H9 (cell line): ENCODE data around the gene GPR89B. TPM values are rescaled to one million over a fixed set of nuclear protein-coding genes. Genes with fewer than 3 reads are reported as not detected.
"Not testable (repeated sequence)": the region's sequence is repeated elsewhere in the genome, so short reads cannot be mapped to it uniquely, and the experiment has no call there.

Experiments
- DNase-seq: peaks from one replicate; pipeline ENCODE4 v3.0.0-alpha.2; 2017
- H2AFZ ChIP-seq: one replicate; pipeline ENCODE4 v1.6.1; 2013; ENCODE audit warnings: mild to moderate bottlenecking, low read length, control low read depth, moderate library complexity
- H2AK5ac ChIP-seq: 2 replicates; pipeline ENCODE4 v1.6.1; 2013; ENCODE audit warnings: low read length, control low read depth, mixed read lengths; ENCODE audit not compliant: insufficient read length
- H2BK120ac ChIP-seq: one replicate; pipeline ENCODE4 v1.6.1; 2013; ENCODE audit warnings: low read depth, mild to moderate bottlenecking, low read length, control low read depth, inconsistent platforms; ENCODE audit not compliant: poor library complexity, severe bottlenecking
- H2BK12ac ChIP-seq: 2 replicates; pipeline ENCODE4 v1.6.1; 2013; ENCODE audit warnings: low read length, control low read depth, mixed read lengths, low read depth; ENCODE audit not compliant: insufficient read length
- H2BK15ac ChIP-seq: 2 replicates; pipeline ENCODE4 v1.6.1; 2013; ENCODE audit warnings: low read depth, low read length, control low read depth
- H2BK20ac ChIP-seq: one replicate; pipeline ENCODE4 v1.6.1; 2013; ENCODE audit warnings: low read depth, mild to moderate bottlenecking, low read length, control low read depth, inconsistent platforms; ENCODE audit not compliant: poor library complexity, severe bottlenecking
- H2BK5ac ChIP-seq: 2 replicates; pipeline ENCODE4 v1.6.1; 2013; ENCODE audit warnings: low read length, control low read depth, mixed read lengths; ENCODE audit not compliant: insufficient read length
- H3K14ac ChIP-seq: 2 replicates; pipeline ENCODE4 v1.6.1; 2013; ENCODE audit warnings: low read length, control low read depth; ENCODE audit not compliant: insufficient read depth
- H3K18ac ChIP-seq: 2 replicates; pipeline ENCODE4 v1.6.1; 2013; ENCODE audit warnings: low read depth, mild to moderate bottlenecking, mixed read lengths, low read length, control low read depth; ENCODE audit not compliant: insufficient read length
- H3K23ac ChIP-seq: 2 replicates; pipeline ENCODE4 v1.6.1; 2013; ENCODE audit warnings: low read length, control low read depth, mixed read lengths, low read depth; ENCODE audit not compliant: insufficient read length
- H3K23me2 ChIP-seq: 2 replicates; pipeline ENCODE4 v1.6.1; 2013; ENCODE audit warnings: low read depth, mild to moderate bottlenecking, mixed read lengths, low read length, control low read depth; ENCODE audit not compliant: insufficient read length, poor library complexity, severe bottlenecking
- H3K27ac ChIP-seq: 2 replicates; pipeline ENCODE4 v1.5.1; 2013; ENCODE audit warnings: low read length, control low read depth, mixed read lengths, low read depth; ENCODE audit not compliant: insufficient read length
- H3K27me3 ChIP-seq: 2 replicates; pipeline ENCODE4 v1.6.1; 2013; ENCODE audit warnings: low read length, control low read depth, inconsistent platforms; ENCODE audit not compliant: insufficient read depth
- H3K4ac ChIP-seq: 2 replicates; pipeline ENCODE4 v1.6.1; 2013; ENCODE audit warnings: low read depth, mild to moderate bottlenecking, control low read depth, inconsistent platforms, low read length, moderate library complexity
- H3K4me1 ChIP-seq: 2 replicates; pipeline ENCODE4 v1.6.1; 2013; ENCODE audit warnings: low read length, control low read depth, inconsistent platforms; ENCODE audit not compliant: insufficient read depth
- H3K4me2 ChIP-seq: 2 replicates; pipeline ENCODE4 v1.6.1; 2013; ENCODE audit warnings: low read length, control low read depth, mixed read lengths; ENCODE audit not compliant: insufficient read length, insufficient read depth
- H3K56ac ChIP-seq: 2 replicates; pipeline ENCODE4 v1.6.1; 2013; ENCODE audit warnings: low read depth, mild to moderate bottlenecking, mixed read lengths, low read length, control low read depth; ENCODE audit not compliant: insufficient read length
- H3K79me1 ChIP-seq: 2 replicates; pipeline ENCODE4 v1.6.1; 2013; ENCODE audit warnings: low read depth, mild to moderate bottlenecking, moderate library complexity, low read length, control low read depth, inconsistent platforms; ENCODE audit not compliant: insufficient read depth, poor library complexity, severe bottlenecking
- H3K79me2 ChIP-seq: 2 replicates; pipeline ENCODE4 v1.6.1; 2013; ENCODE audit warnings: low read length, control low read depth, inconsistent platforms; ENCODE audit not compliant: insufficient read depth
- H3K9ac ChIP-seq: 2 replicates; pipeline ENCODE4 v1.6.1; 2013; ENCODE audit warnings: low read length, control low read depth, mixed read lengths; ENCODE audit not compliant: insufficient read length; ENCODE audit errors: extremely low read depth
- H3K9me3 ChIP-seq: one replicate; pipeline ENCODE4 v1.6.1; 2013; ENCODE audit warnings: low read depth, low read length, inconsistent platforms; ENCODE audit not compliant: control insufficient read depth
- H3T11ph ChIP-seq: one replicate; pipeline ENCODE4 v1.6.1; 2013; ENCODE audit warnings: mild to moderate bottlenecking, low read length, control low read depth, inconsistent platforms
- H4K20me1 ChIP-seq: one replicate; pipeline ENCODE4 v1.6.1; 2013; ENCODE audit not compliant: control insufficient read depth, insufficient read length, insufficient read depth
- H4K5ac ChIP-seq: 2 replicates; pipeline ENCODE4 v1.6.1; 2013; ENCODE audit warnings: low read depth, mild to moderate bottlenecking, mixed read lengths, low read length, control low read depth; ENCODE audit not compliant: insufficient read length
- H4K8ac ChIP-seq: replicated peaks from 2 replicates; pipeline ENCODE4 v1.6.1; 2013; ENCODE audit warnings: low read length, control low read depth, mixed read lengths, low read depth; ENCODE audit not compliant: insufficient read length
- H4K91ac ChIP-seq: 2 replicates; pipeline ENCODE4 v1.6.1; 2013; ENCODE audit warnings: low read depth, mild to moderate bottlenecking, moderate library complexity, mixed read lengths, low read length, control low read depth; ENCODE audit not compliant: insufficient read length
- H3K27ac Mint-ChIP-seq, 3 experiments: 2 replicates in 2 of 3; 3 replicates in 1 of 3; pipeline ENCODE4 v1.8.0; 2020 to 2021; ENCODE audit warnings: mixed read lengths in 3 of 3, mild to moderate bottlenecking in 1 of 3, moderate library complexity in 1 of 3
- H3K27me3 Mint-ChIP-seq: 2 replicates; pipeline ENCODE4 v1.8.0; 2021; ENCODE audit warnings: low read depth, mild to moderate bottlenecking, moderate library complexity, mixed read lengths
- H3K36me3 Mint-ChIP-seq, 3 experiments: 2 replicates in 2 of 3; 3 replicates in 1 of 3; pipeline ENCODE4 v1.8.0; 2020 to 2021; ENCODE audit warnings: low read depth in 3 of 3, mixed read lengths in 3 of 3; ENCODE audit not compliant: insufficient read depth in 1 of 3
- H3K4me1 Mint-ChIP-seq, 2 experiments: 2 replicates each; pipeline ENCODE4 v1.8.0; 2020; ENCODE audit warnings: mixed read lengths in 2 of 2
- H3K4me3 Mint-ChIP-seq, 2 experiments: 2 replicates in 1 of 2; 3 replicates in 1 of 2; pipeline ENCODE4 v1.8.0; 2020 to 2021; ENCODE audit warnings: mild to moderate bottlenecking in 2 of 2, mixed read lengths in 2 of 2, moderate library complexity in 1 of 2
- H3K9me3 Mint-ChIP-seq, 2 experiments: 2 replicates in 1 of 2; 3 replicates in 1 of 2; pipeline ENCODE4 v1.8.0; 2020; ENCODE audit warnings: mild to moderate bottlenecking in 2 of 2, mixed read lengths in 2 of 2, moderate library complexity in 1 of 2
- WGBS: extraction: QIAGEN DNeasy Blood & Tissue Kit; methylation state at CpG from one replicate; pipeline ENCODE4 v1.1.7; 2013; ENCODE audit warnings: missing lambda C conversion rate, low lambda C conversion rate, mixed read lengths; ENCODE audit not compliant: insufficient read length; ENCODE audit errors: extremely low coverage; 5-methylcytosine and 5-hydroxymethylcytosine counted together
- total RNA-seq: library from RNA; stranded (reverse); gene quantifications from 2 replicates; pipeline ENCODE4 v1.2.1, GENCODE V29; 2021

Gene GPR89B
- total RNA-seq, 1 experiment from 2014 or later, result 15.1 TPM

- not testable (repeated sequence) for H3K27ac Mint-ChIP-seq, H3K9me3 Mint-ChIP-seq, H3K4ac ChIP-seq, H3K4me1 ChIP-seq, H3T11ph ChIP-seq, H4K91ac ChIP-seq, H3K4me1 Mint-ChIP-seq, H2AFZ ChIP-seq, H3K9me3 ChIP-seq, H3K4me2 ChIP-seq, H3K9ac ChIP-seq, H3K79me2 ChIP-seq, H3K36me3 Mint-ChIP-seq, H4K20me1 ChIP-seq, H3K23ac ChIP-seq, H3K27me3 Mint-ChIP-seq, H3K18ac ChIP-seq, H4K8ac ChIP-seq, H3K27me3 ChIP-seq, H2BK5ac ChIP-seq, H3K4me3 Mint-ChIP-seq, H3K56ac ChIP-seq, DNase-seq, H2BK12ac ChIP-seq, H2BK120ac ChIP-seq, H2BK20ac ChIP-seq, H3K79me1 ChIP-seq, H3K23me2 ChIP-seq, H2AK5ac ChIP-seq, H3K27ac ChIP-seq, H4K5ac ChIP-seq, H2BK15ac ChIP-seq, H3K14ac ChIP-seq
- WGBS, result no CpG with 5 or more reads among the region's 4 CpGs
Observed at GRCh38 chr1:148027004-148027403, 98.8 kb downstream of the GPR89B start.

GRCh38 chr1:148032247-148032646 is 104.0 kb downstream of the GPR89B start:
- not testable (repeated sequence) for H3K9me3 Mint-ChIP-seq, H3K27me3 ChIP-seq, H2AK5ac ChIP-seq, H2BK20ac ChIP-seq, H4K91ac ChIP-seq, DNase-seq, H3K4me2 ChIP-seq, H3K4me1 ChIP-seq, H3K79me1 ChIP-seq, H3K27ac ChIP-seq, H3K23me2 ChIP-seq, H4K5ac ChIP-seq, H3K9ac ChIP-seq, H2BK15ac ChIP-seq, H3K14ac ChIP-seq, H2AFZ ChIP-seq, H3K36me3 Mint-ChIP-seq, H3K4ac ChIP-seq, H2BK12ac ChIP-seq, H3K27ac Mint-ChIP-seq, H3K18ac ChIP-seq, H3T11ph ChIP-seq, H3K9me3 ChIP-seq, H3K23ac ChIP-seq, H3K4me1 Mint-ChIP-seq, H4K20me1 ChIP-seq, H4K8ac ChIP-seq, H3K56ac ChIP-seq, H2BK120ac ChIP-seq, H3K79me2 ChIP-seq, H2BK5ac ChIP-seq
- WGBS, result no CpG with 5 or more reads among the region's 3 CpGs
- Mint-ChIP-seq H3K27me3 (peaks cover 13% of the 10 kb centered on the region), H3K4me3 (peak overlapping the region; percentile 50 to 67)
